NCI-H1092 (cell line): ENCODE measurements around the gene CDH15.

Experiments used
- DNase-seq: peaks from one replicate; lab custom pipeline; 2025; lab: John Stamatoyannopoulos, UW

The CDH15 gene

GRCh38 chr16:89171216-89172170 lies at the start of gene CDH15:
Gene CDH15, plus strand, starts transcription at chr16:89171748. Its CDS starts 84 bp downstream, at chr16:89171832.
- peak; percentile 89 for DNase-seq

GRCh38 chr16:89122322-89122851 lies 49.2 kb upstream of the CDH15 start:
- peak; percentile 52 for DNase-seq

- DNase-seq: no peak
Observed at GRCh38 chr16:89123001-89123830, 48.3 kb upstream of the CDH15 start.

- DNase-seq: no peak
Observed at GRCh38 chr16:89123831-89124100, 47.8 kb upstream of the CDH15 start.

- no peak for DNase-seq
Observed at GRCh38 chr16:89129378-89129777, 42.2 kb upstream of the CDH15 start.

GRCh38 chr16:89130448-89130847 lies 41.1 kb upstream of the CDH15 start:
- no peak for DNase-seq

GRCh38 chr16:89131783-89132182 lies 39.8 kb upstream of the CDH15 start:
- no peak for DNase-seq

GRCh38 chr16:89132194-89133005 lies 39.1 kb upstream of the CDH15 start:
- DNase-seq: no peak

GRCh38 chr16:89133457-89134127 lies 38.0 kb upstream of the CDH15 start:
- DNase-seq: no peak

GRCh38 chr16:89134269-89134668 lies 37.3 kb upstream of the CDH15 start:
- DNase-seq: no peak

- DNase-seq: no peak
Observed at GRCh38 chr16:89135166-89135565, 36.4 kb upstream of the CDH15 start.

- peak; percentile 40 for DNase-seq
Observed at GRCh38 chr16:89135971-89136765, 35.4 kb upstream of the CDH15 start.

- no peak for DNase-seq
Observed at GRCh38 chr16:89136931-89137330, 34.6 kb upstream of the CDH15 start.

- no peak for DNase-seq
Observed at GRCh38 chr16:89137666-89138512, 33.7 kb upstream of the CDH15 start.

GRCh38 chr16:89138513-89138795 lies 33.1 kb upstream of the CDH15 start:
- no peak for DNase-seq

- no peak for DNase-seq
Observed at GRCh38 chr16:89138843-89139520, 32.6 kb upstream of the CDH15 start.

- DNase-seq: no peak
Observed at GRCh38 chr16:89139907-89140361, 31.6 kb upstream of the CDH15 start.

GRCh38 chr16:89140401-89140800 lies 31.1 kb upstream of the CDH15 start:
- no peak for DNase-seq
